K562 (cell line): ENCODE results near the gene HGF.

Source experiments
- CHD1 ChIP-seq: fragments of 200-600 bp; sonication (generic); IDR thresholded peaks from one replicate; pipeline ENCODE4 v1.6.1; 2012; ENCODE audit warnings: mild to moderate bottlenecking, moderate library complexity, low read length, inconsistent platforms
- EHMT2 ChIP-seq: fragments of 450-650 bp; IDR thresholded peaks from 2 replicates; pipeline ENCODE4 v1.6.1; 2018; ENCODE audit warnings: antibody characterized with exemption
- KDM1A ChIP-seq, 2 experiments: fragments of 450-650 bp; IDR thresholded peaks; 2 replicates each; pipeline ENCODE4 v1.6.1; 2016; ENCODE audit warnings: mild to moderate bottlenecking in 2 of 2
- POLR2A ChIP-seq: fragments of 450-650 bp; conservative IDR thresholded peaks from 2 replicates; pipeline ENCODE4 v1.6.1; 2016
- POLR2AphosphoS2 ChIP-seq: IDR thresholded peaks from 2 replicates; pipeline ENCODE4 v1.6.1; 2012; ENCODE audit warnings: low read length, improper control_type of control experiment
- SIN3A ChIP-seq, 2 experiments: fragments of 150-350 bp in 1 of 2; IDR thresholded peaks; 2 replicates each; pipeline ENCODE4 v1.6.1; 2011 to 2016; ENCODE audit warnings: borderline replicate concordance in 2 of 2, low read depth in 2 of 2, low read length in 2 of 2, mild to moderate bottlenecking in 2 of 2, moderate library complexity in 2 of 2; ENCODE audit not compliant: control insufficient read depth in 1 of 2
- ZNF24 ChIP-seq: fragments of 450-650 bp; IDR thresholded peaks from 2 replicates; pipeline ENCODE4 v1.6.1; 2016
- TF ChIP-seq, protein P1 (sequence below), 3 experiments: IDR thresholded peaks in 2 of 3; conservative IDR thresholded peaks in 1 of 3; 2 replicates each; pipeline ENCODE4 v1.5.1; 2011 to 2012; ENCODE audit warnings: low read length in 3 of 3, mild to moderate bottlenecking in 3 of 3, control low read depth in 2 of 3, improper control_type of control experiment in 1 of 3, inconsistent platforms in 1 of 3, low read depth in 1 of 3, mixed read lengths in 1 of 3, moderate library complexity in 1 of 3; ENCODE audit not compliant: insufficient read depth in 2 of 3
- TF ChIP-seq, protein P2 (sequence below): sonication (generic); formaldehyde crosslinking; IDR thresholded peaks from 2 replicates; pipeline ENCODE4 v1.8.0; 2023; ENCODE audit warnings: mild to moderate bottlenecking, missing genetic modification reagents

DNA sequence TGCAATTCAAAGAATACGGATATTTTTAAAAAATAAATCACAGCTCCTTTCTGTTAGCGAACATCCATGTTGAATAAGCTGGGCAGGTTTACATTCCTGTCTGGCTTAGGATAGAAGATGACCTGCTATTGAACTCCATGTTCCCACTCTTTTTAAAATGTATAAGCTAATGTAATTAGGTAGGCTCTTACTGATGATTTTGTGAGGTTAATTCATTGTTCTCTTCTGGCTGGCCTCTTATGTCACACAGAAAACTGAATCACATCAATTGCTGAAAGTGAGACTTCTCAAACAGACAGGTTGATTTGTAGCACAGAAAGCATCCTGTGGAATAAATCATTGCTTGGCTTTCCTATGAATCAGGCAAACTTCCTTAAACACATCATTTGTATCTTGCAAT lies 24.2 kb downstream of the HGF start:
- TF ChIP-seq, protein P1, sequence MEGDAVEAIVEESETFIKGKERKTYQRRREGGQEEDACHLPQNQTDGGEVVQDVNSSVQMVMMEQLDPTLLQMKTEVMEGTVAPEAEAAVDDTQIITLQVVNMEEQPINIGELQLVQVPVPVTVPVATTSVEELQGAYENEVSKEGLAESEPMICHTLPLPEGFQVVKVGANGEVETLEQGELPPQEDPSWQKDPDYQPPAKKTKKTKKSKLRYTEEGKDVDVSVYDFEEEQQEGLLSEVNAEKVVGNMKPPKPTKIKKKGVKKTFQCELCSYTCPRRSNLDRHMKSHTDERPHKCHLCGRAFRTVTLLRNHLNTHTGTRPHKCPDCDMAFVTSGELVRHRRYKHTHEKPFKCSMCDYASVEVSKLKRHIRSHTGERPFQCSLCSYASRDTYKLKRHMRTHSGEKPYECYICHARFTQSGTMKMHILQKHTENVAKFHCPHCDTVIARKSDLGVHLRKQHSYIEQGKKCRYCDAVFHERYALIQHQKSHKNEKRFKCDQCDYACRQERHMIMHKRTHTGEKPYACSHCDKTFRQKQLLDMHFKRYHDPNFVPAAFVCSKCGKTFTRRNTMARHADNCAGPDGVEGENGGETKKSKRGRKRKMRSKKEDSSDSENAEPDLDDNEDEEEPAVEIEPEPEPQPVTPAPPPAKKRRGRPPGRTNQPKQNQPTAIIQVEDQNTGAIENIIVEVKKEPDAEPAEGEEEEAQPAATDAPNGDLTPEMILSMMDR (IDR thresholded peaks at IDR 0.05 in 2 of 3, conservative IDR thresholded peaks at IDR 0.05 in 1 of 3; ENCODE audit: insufficient read depth in 2 of 3, low read depth in 1 of 3, low read length in 3 of 3) = no peak
- TF ChIP-seq CHD1 = no peak
- TF ChIP-seq SIN3A (IDR thresholded peaks at IDR 0.05; ENCODE audit: borderline replicate concordance in 2 of 2, control insufficient read depth in 1 of 2, low read depth in 2 of 2, low read length in 2 of 2) = no peak
- TF ChIP-seq ZNF24 = no peak
- no peak for TF ChIP-seq EHMT2
- no peak for TF ChIP-seq POLR2A
- TF ChIP-seq POLR2AphosphoS2 = no peak
- TF ChIP-seq, protein P2, sequence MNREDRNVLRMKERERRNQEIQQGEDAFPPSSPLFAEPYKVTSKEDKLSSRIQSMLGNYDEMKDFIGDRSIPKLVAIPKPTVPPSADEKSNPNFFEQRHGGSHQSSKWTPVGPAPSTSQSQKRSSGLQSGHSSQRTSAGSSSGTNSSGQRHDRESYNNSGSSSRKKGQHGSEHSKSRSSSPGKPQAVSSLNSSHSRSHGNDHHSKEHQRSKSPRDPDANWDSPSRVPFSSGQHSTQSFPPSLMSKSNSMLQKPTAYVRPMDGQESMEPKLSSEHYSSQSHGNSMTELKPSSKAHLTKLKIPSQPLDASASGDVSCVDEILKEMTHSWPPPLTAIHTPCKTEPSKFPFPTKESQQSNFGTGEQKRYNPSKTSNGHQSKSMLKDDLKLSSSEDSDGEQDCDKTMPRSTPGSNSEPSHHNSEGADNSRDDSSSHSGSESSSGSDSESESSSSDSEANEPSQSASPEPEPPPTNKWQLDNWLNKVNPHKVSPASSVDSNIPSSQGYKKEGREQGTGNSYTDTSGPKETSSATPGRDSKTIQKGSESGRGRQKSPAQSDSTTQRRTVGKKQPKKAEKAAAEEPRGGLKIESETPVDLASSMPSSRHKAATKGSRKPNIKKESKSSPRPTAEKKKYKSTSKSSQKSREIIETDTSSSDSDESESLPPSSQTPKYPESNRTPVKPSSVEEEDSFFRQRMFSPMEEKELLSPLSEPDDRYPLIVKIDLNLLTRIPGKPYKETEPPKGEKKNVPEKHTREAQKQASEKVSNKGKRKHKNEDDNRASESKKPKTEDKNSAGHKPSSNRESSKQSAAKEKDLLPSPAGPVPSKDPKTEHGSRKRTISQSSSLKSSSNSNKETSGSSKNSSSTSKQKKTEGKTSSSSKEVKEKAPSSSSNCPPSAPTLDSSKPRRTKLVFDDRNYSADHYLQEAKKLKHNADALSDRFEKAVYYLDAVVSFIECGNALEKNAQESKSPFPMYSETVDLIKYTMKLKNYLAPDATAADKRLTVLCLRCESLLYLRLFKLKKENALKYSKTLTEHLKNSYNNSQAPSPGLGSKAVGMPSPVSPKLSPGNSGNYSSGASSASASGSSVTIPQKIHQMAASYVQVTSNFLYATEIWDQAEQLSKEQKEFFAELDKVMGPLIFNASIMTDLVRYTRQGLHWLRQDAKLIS (CRISPR knock-in tag) = no peak
- TF ChIP-seq KDM1A (IDR thresholded peaks at IDR 0.05) = no peak
